Cortex of kidney (tissue), 1 donor: Measurements from ENCODE around the gene ASB7.
"Not testable (repeated sequence)": the region's sequence is repeated elsewhere in the genome, so short reads cannot be mapped to it uniquely, and the experiment has no call there.

Experiments used
- DNase-seq: peaks from one replicate; lab custom pipeline; 2025; lab: John Stamatoyannopoulos, UW

ASB7 gene

GRCh38 chr15:100602064-100602822 is at the start of gene ASB7, which contains the start of gene LINS1:
TSS of gene ASB7 (plus strand) at chr15:100602589. CDS start at chr15:100612217, 9,628 bp downstream.
TSS of gene LINS1 (minus strand) at chr15:100602184. CDS start at chr15:100580842, 21,342 bp downstream.
- peak; percentile 96 for DNase-seq

GRCh38 chr15:100553468-100553867 is 48.9 kb upstream of the ASB7 start:
- no peak for DNase-seq

- DNase-seq, result no peak
These were observed 43.6 kb upstream of the ASB7 start for GRCh38 chr15:100558771-100559254.

GRCh38 chr15:100559330-100559729 is 43.1 kb upstream of the ASB7 start:
- no peak for DNase-seq

- no peak for DNase-seq
These were observed 42.1 kb upstream of the ASB7 start for GRCh38 chr15:100560323-100560722.

GRCh38 chr15:100565591-100565990 is 36.8 kb upstream of the ASB7 start:
- DNase-seq, result no peak

- no peak for DNase-seq
These were observed 35.4 kb upstream of the ASB7 start for GRCh38 chr15:100566850-100567628.

- no peak for DNase-seq
These were observed 33.0 kb upstream of the ASB7 start for GRCh38 chr15:100569391-100569790.

GRCh38 chr15:100570275-100570674 is 32.1 kb upstream of the ASB7 start:
- no peak for DNase-seq

- no peak for DNase-seq
These were observed 31.6 kb upstream of the ASB7 start for GRCh38 chr15:100570735-100571313.

- no peak for DNase-seq
These were observed 30.7 kb upstream of the ASB7 start for GRCh38 chr15:100571592-100572167.

- DNase-seq, result no peak
These were observed 29.9 kb upstream of the ASB7 start for GRCh38 chr15:100572362-100572983.

- no peak for DNase-seq
These were observed 28.9 kb upstream of the ASB7 start for GRCh38 chr15:100573526-100573925.

- no peak for DNase-seq
These were observed 22.0 kb upstream of the ASB7 start for GRCh38 chr15:100580414-100580813.

- no peak for DNase-seq
These were observed 13.6 kb upstream of the ASB7 start for GRCh38 chr15:100588638-100589242.

- DNase-seq, result not testable (repeated sequence)
These were observed 11.2 kb upstream of the ASB7 start for GRCh38 chr15:100591163-100591562.

- no peak for DNase-seq
These were observed 10.6 kb upstream of the ASB7 start for GRCh38 chr15:100591835-100592234.

- DNase-seq, result no peak
These were observed 9.5 kb upstream of the ASB7 start for GRCh38 chr15:100592898-100593297.

- no peak for DNase-seq
These were observed 9.0 kb upstream of the ASB7 start for GRCh38 chr15:100593431-100593830.

- no peak for DNase-seq
These were observed 6.4 kb upstream of the ASB7 start for GRCh38 chr15:100595964-100596363.

- DNase-seq, result no peak
These were observed 5.6 kb upstream of the ASB7 start for GRCh38 chr15:100596792-100597191.
